Neural cell (in vitro differentiated cells): ENCODE results near the gene WDR44.
A peak's percentile ranks its signal among the peaks of the same experiment; 100 is the strongest.

Experiments used
- CTCF ChIP-seq: fragments of 450-650 bp; IDR thresholded peaks from 2 replicates; pipeline ENCODE4 v1.5.1; 2014; ENCODE audit warnings: antibody characterized with exemption, mild to moderate bottlenecking, moderate library complexity; ENCODE audit not compliant: poor library complexity, severe bottlenecking
- EP300 ChIP-seq: fragments of 450-650 bp; conservative IDR thresholded peaks from 2 replicates; pipeline ENCODE4 v1.6.1; 2014; ENCODE audit warnings: antibody characterized with exemption, mild to moderate bottlenecking, moderate library complexity; ENCODE audit not compliant: poor library complexity, severe bottlenecking
- EZH2 ChIP-seq: fragments of 200-600, 300-800 bp; shearing (Covaris generic), sonication (generic); IDR thresholded peaks from 2 replicates; pipeline ENCODE4 v1.6.1; 2014; ENCODE audit warnings: antibody characterized with exemption, low read length, borderline replicate concordance, mild to moderate bottlenecking; ENCODE audit not compliant: insufficient read depth, poor library complexity, severe bottlenecking
- MXI1 ChIP-seq: fragments of 450-650 bp; conservative IDR thresholded peaks from 2 replicates; pipeline ENCODE4 v1.6.1; 2014; ENCODE audit warnings: antibody characterized with exemption, mild to moderate bottlenecking; ENCODE audit not compliant: poor library complexity, severe bottlenecking
- POLR2AphosphoS5 ChIP-seq: IDR thresholded peaks from 2 replicates; pipeline ENCODE4 v1.6.1; 2012
- RAD21 ChIP-seq: fragments of 450-650 bp; conservative IDR thresholded peaks from 2 replicates; pipeline ENCODE4 v1.6.1; 2014; ENCODE audit warnings: antibody characterized with exemption, mild to moderate bottlenecking, moderate library complexity
- SMC3 ChIP-seq: fragments of 450-650 bp; conservative IDR thresholded peaks from 2 replicates; pipeline ENCODE4 v1.6.1; 2014; ENCODE audit warnings: antibody characterized with exemption, mild to moderate bottlenecking, moderate library complexity; ENCODE audit not compliant: poor library complexity
- TAF1 ChIP-seq: IDR thresholded peaks from 2 replicates; pipeline ENCODE4 v1.6.1; 2012; ENCODE audit warnings: low read depth
- TF ChIP-seq, protein P1 (sequence below): IDR thresholded peaks from 2 replicates; pipeline ENCODE4 v1.6.1; 2012; ENCODE audit warnings: borderline replicate concordance

- TF ChIP-seq CTCF (no peak), POLR2AphosphoS5 (peak; percentile 77), EZH2 (no peak), TAF1 (no peak), EP300 (no peak), MXI1 (no peak), RAD21 (no peak), SMC3 (peak; percentile 22)
- TF ChIP-seq, protein P1, sequence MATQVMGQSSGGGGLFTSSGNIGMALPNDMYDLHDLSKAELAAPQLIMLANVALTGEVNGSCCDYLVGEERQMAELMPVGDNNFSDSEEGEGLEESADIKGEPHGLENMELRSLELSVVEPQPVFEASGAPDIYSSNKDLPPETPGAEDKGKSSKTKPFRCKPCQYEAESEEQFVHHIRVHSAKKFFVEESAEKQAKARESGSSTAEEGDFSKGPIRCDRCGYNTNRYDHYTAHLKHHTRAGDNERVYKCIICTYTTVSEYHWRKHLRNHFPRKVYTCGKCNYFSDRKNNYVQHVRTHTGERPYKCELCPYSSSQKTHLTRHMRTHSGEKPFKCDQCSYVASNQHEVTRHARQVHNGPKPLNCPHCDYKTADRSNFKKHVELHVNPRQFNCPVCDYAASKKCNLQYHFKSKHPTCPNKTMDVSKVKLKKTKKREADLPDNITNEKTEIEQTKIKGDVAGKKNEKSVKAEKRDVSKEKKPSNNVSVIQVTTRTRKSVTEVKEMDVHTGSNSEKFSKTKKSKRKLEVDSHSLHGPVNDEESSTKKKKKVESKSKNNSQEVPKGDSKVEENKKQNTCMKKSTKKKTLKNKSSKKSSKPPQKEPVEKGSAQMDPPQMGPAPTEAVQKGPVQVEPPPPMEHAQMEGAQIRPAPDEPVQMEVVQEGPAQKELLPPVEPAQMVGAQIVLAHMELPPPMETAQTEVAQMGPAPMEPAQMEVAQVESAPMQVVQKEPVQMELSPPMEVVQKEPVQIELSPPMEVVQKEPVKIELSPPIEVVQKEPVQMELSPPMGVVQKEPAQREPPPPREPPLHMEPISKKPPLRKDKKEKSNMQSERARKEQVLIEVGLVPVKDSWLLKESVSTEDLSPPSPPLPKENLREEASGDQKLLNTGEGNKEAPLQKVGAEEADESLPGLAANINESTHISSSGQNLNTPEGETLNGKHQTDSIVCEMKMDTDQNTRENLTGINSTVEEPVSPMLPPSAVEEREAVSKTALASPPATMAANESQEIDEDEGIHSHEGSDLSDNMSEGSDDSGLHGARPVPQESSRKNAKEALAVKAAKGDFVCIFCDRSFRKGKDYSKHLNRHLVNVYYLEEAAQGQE, result peak; percentile 64
These were observed at the start of gene WDR44 for GRCh38 chrX:118345464-118346257.
